Skin epidermis (tissue), 12 donors: ENCODE measurements around the gene MYOF.
"Not testable (repeated sequence)": the region's sequence is repeated elsewhere in the genome, so short reads cannot be mapped to it uniquely, and the experiment has no call there.

Source experiments
- H3K27ac ChIP-seq, 21 experiments: fragments of 200-600 bp; sonication (generic) in 11 of 21; one replicate each; pipeline ENCODE4 v1.5.0; 2020; ENCODE audit warnings: mild to moderate bottlenecking in 3 of 21, inconsistent platforms in 2 of 21, moderate library complexity in 2 of 21
- H3K4me3 ChIP-seq, 7 experiments: fragments of 200-600 bp; sonication (generic) in 2 of 7; one replicate each; pipeline ENCODE4 v1.5.0; 2020; ENCODE audit warnings: inconsistent platforms in 2 of 7, mild to moderate bottlenecking in 2 of 7, moderate library complexity in 1 of 7

MYOF gene

GRCh38 chr10:93378039-93378438 is 104.1 kb downstream of the MYOF start:
- peak overlapping the region in 6 of 21 experiments; percentile 22 to 75 (median 58) for H3K27ac ChIP-seq
- H3K4me3 ChIP-seq: no peak overlapping the region

GRCh38 chr10:93376372-93377293 is 105.5 kb downstream of the MYOF start:
- peak overlapping the region in 20 of 21 experiments; percentile 8 to 82 (median 58) for H3K27ac ChIP-seq
- H3K4me3 ChIP-seq: no peak overlapping the region

- no peak overlapping the region for H3K4me3 ChIP-seq
- H3K27ac ChIP-seq: no peak overlapping the region
Measured at GRCh38 chr10:93370961-93371360, 111.2 kb downstream of the MYOF start.

GRCh38 chr10:93369588-93370164 is 112.5 kb downstream of the MYOF start:
- Histone ChIP-seq H3K27ac (no peak overlapping the region), H3K4me3 (no peak overlapping the region)

GRCh38 chr10:93368210-93368609 is 113.9 kb downstream of the MYOF start:
- H3K27ac ChIP-seq: no peak overlapping the region
- no peak overlapping the region for H3K4me3 ChIP-seq

- Histone ChIP-seq H3K4me3 (no peak overlapping the region), H3K27ac (no peak overlapping the region)
Measured at GRCh38 chr10:93367664-93368063, 114.5 kb downstream of the MYOF start.

- peak overlapping the region in 2 of 21 experiments; percentile 3 to 30 for H3K27ac ChIP-seq
- H3K4me3 ChIP-seq: no peak overlapping the region
Measured at GRCh38 chr10:93364966-93365365, 117.2 kb downstream of the MYOF start.

GRCh38 chr10:93363891-93364648 is 118.1 kb downstream of the MYOF start:
- no peak overlapping the region for H3K4me3 ChIP-seq
- H3K27ac ChIP-seq: peak overlapping the region in 4 of 21 experiments; percentile 3 to 36 (median 33)

GRCh38 chr10:93358398-93358797 is 123.7 kb downstream of the MYOF start:
- H3K4me3 ChIP-seq, H3K27ac ChIP-seq: not testable (repeated sequence)

- Histone ChIP-seq H3K27ac (no peak overlapping the region), H3K4me3 (no peak overlapping the region)
Measured at GRCh38 chr10:93357680-93358079, 124.5 kb downstream of the MYOF start.

- Histone ChIP-seq H3K4me3 (no peak overlapping the region), H3K27ac (no peak overlapping the region)
Measured at GRCh38 chr10:93356516-93356915, 125.6 kb downstream of the MYOF start.

GRCh38 chr10:93352638-93353383 is 129.3 kb downstream of the MYOF start:
- no peak overlapping the region for H3K4me3 ChIP-seq
- no peak overlapping the region for H3K27ac ChIP-seq

- Histone ChIP-seq H3K27ac (peak overlapping the region in 1 of 21 experiments; percentile 27), H3K4me3 (no peak overlapping the region)
Measured at GRCh38 chr10:93346694-93347093, 135.4 kb downstream of the MYOF start.

- no peak overlapping the region for H3K4me3 ChIP-seq
- no peak overlapping the region for H3K27ac ChIP-seq
Measured at GRCh38 chr10:93346108-93346507, 136.0 kb downstream of the MYOF start.

- no peak overlapping the region for H3K27ac ChIP-seq
- H3K4me3 ChIP-seq: no peak overlapping the region
Measured at GRCh38 chr10:93344691-93345090, 137.4 kb downstream of the MYOF start.

- Histone ChIP-seq H3K4me3 (no peak overlapping the region), H3K27ac (no peak overlapping the region)
Measured at GRCh38 chr10:93342921-93343320, 139.2 kb downstream of the MYOF start.

GRCh38 chr10:93342366-93342765 is 139.8 kb downstream of the MYOF start:
- H3K27ac ChIP-seq: no peak overlapping the region
- H3K4me3 ChIP-seq: no peak overlapping the region

- Histone ChIP-seq H3K4me3 (no peak overlapping the region), H3K27ac (peak overlapping the region in 3 of 21 experiments; percentile 2 to 65 (median 16))
Measured at GRCh38 chr10:93337309-93337721, 144.8 kb downstream of the MYOF start.

GRCh38 chr10:93336678-93337077 is 145.5 kb downstream of the MYOF start:
- no peak overlapping the region for H3K4me3 ChIP-seq
- H3K27ac ChIP-seq: peak overlapping the region in 5 of 21 experiments; percentile 5 to 65 (median 16)

GRCh38 chr10:93336110-93336509 is 146.0 kb downstream of the MYOF start:
- Histone ChIP-seq H3K27ac (peak overlapping the region in 3 of 21 experiments; percentile 0 to 66 (median 65)), H3K4me3 (no peak overlapping the region)
